Activated T-helper 2 cell treated with anti-CD3 and anti-CD28 coated beads, Interferon-gamma antibody, Interleukin-2, Interleukin-4, amounts not matched to agents 10 μg/mL and 5 μg/mL and 100 μg/mL, durations not matched to agents 14 hours and 24 hours and 36 hours (primary cell): ENCODE data around the gene DSP. TPM values are rescaled to one million over a fixed set of nuclear protein-coding genes. Genes with fewer than 3 reads are reported as not detected.

Experiments used
- DNase-seq: peaks from one replicate; pipeline ENCODE4 v3.0.0; 2021; ENCODE audit warnings: low spot score
- H3K27ac Mint-ChIP-seq: one replicate; pipeline ENCODE4 v1.8.0; 2021; ENCODE audit warnings: mixed read lengths
- H3K27me3 Mint-ChIP-seq: one replicate; pipeline ENCODE4 v1.8.0; 2021; ENCODE audit warnings: low read depth, mixed read lengths
- H3K36me3 Mint-ChIP-seq: one replicate; pipeline ENCODE4 v1.8.0; 2021; ENCODE audit warnings: low read depth, mixed read lengths
- H3K4me1 Mint-ChIP-seq: one replicate; pipeline ENCODE4 v1.8.0; 2021; ENCODE audit warnings: low read depth, mixed read lengths
- H3K4me3 Mint-ChIP-seq: one replicate; pipeline ENCODE4 v1.8.0; 2021; ENCODE audit warnings: low read depth, mild to moderate bottlenecking, moderate library complexity, mixed read lengths
- H3K9me3 Mint-ChIP-seq: one replicate; pipeline ENCODE4 v1.8.0; 2021; ENCODE audit warnings: mixed read lengths
- intact Hi-C: fragments of 100-400 bp; cut with micrococcal nuclease; formaldehyde crosslinking; loops from one replicate; pipeline ENCODE4 v1.15.1; 2023
- total RNA-seq: library from RNA; stranded (reverse); gene quantifications from 2 replicates; pipeline ENCODE4 v1.2.3, GENCODE V29; 2022

The DSP gene
- total RNA-seq, 1 donor from 2014 or later = 0.02 TPM

GRCh38 chr6:7630792-7631191 lies 89.3 kb downstream of the DSP start:
- no peaks in the 10 kb centered on the region for H3K9me3 Mint-ChIP-seq
- no peak for DNase-seq

GRCh38 chr6:7631466-7631865 lies 90.0 kb downstream of the DSP start:
- H3K27me3 Mint-ChIP-seq = peaks cover 4% of the 10 kb centered on the region
- H3K36me3 Mint-ChIP-seq = no peaks in the 10 kb centered on the region
- no peaks in the 10 kb centered on the region for H3K4me1 Mint-ChIP-seq
- no peak for DNase-seq
- no peak overlapping the region for H3K4me3 Mint-ChIP-seq
- H3K27ac Mint-ChIP-seq = no peak overlapping the region
- intact Hi-C loops = no loop called here
- no peaks in the 10 kb centered on the region for H3K9me3 Mint-ChIP-seq

More at GRCh38 chr6:7630792-7631191, 89.3 kb downstream of the DSP start:
- H3K36me3 Mint-ChIP-seq = no peaks in the 10 kb centered on the region
- intact Hi-C loops = no loop called here
- no peak overlapping the region for H3K27ac Mint-ChIP-seq
- H3K27me3 Mint-ChIP-seq = peaks cover 4% of the 10 kb centered on the region
- no peaks in the 10 kb centered on the region for H3K4me1 Mint-ChIP-seq
- no peak overlapping the region for H3K4me3 Mint-ChIP-seq

- Mint-ChIP-seq H3K27ac (no peak overlapping the region), H3K27me3 (peaks cover 7% of the 10 kb centered on the region), H3K4me3 (no peak overlapping the region), H3K4me1 (no peaks in the 10 kb centered on the region), H3K9me3 (no peaks in the 10 kb centered on the region), H3K36me3 (no peaks in the 10 kb centered on the region)
- intact Hi-C loops = no loop called here
- DNase-seq = no peak
Observed at GRCh38 chr6:7632501-7633290, 91.2 kb downstream of the DSP start.

- Mint-ChIP-seq H3K36me3 (no peaks in the 10 kb centered on the region), H3K4me1 (no peaks in the 10 kb centered on the region), H3K27ac (no peak overlapping the region), H3K9me3 (no peaks in the 10 kb centered on the region), H3K27me3 (peaks cover 7% of the 10 kb centered on the region), H3K4me3 (no peak overlapping the region)
- DNase-seq = no peak
- intact Hi-C loops = no loop called here
Observed at GRCh38 chr6:7633361-7633760, 91.9 kb downstream of the DSP start.

DNA sequence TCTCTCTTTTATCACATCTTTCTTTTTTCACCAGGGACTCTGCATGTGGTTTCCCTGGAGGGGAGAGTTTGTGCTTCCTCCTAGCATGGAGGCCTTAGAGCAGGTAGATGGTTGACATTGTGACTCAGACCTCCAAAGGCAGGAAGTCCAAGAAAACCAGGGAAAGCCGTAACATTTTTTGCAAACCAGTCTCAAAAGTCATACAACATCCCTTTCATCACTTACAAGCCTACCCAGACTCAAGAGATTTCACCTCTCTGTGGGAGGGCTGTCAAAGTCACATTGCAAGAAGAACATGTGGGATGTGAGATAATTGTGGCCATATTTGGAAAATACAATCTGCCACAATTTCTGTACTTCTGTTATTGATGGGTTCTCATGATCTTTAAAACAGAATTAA lies 94.7 kb downstream of the DSP start:
- Mint-ChIP-seq H3K36me3 (no peaks in the 10 kb centered on the region), H3K9me3 (no peaks in the 10 kb centered on the region), H3K27me3 (peaks cover 6% of the 10 kb centered on the region), H3K4me3 (no peak overlapping the region), H3K27ac (no peak overlapping the region), H3K4me1 (no peaks in the 10 kb centered on the region)
- no peak for DNase-seq
- intact Hi-C loops = no loop called here

Other genes with a start within 250 kb of the DSP start
- gene SSR1, start 228.5 kb upstream of the DSP start, total RNA-seq = 196 and 203 TPM in 2 replicates
- gene CAGE1, start 151.9 kb upstream of the DSP start, total RNA-seq = 0.16 TPM in 2 replicates
- gene RIOK1, start 151.9 kb upstream of the DSP start, total RNA-seq = 44.4 and 53.3 TPM in 2 replicates
- gene SNRNP48, start 48.5 kb downstream of the DSP start, total RNA-seq = 16.8 and 17.7 TPM in 2 replicates
- gene BMP6, start 184.4 kb downstream of the DSP start, total RNA-seq = 0.78 and 1.1 TPM in 2 replicates